Astrocyte (in vitro differentiated cells and primary cell): ENCODE measurements around the gene PLAAT4. TPM values are rescaled to one million over a fixed set of nuclear protein-coding genes. Genes with fewer than 3 reads are reported as not detected.

Source experiments
- DNase-seq: peaks from one replicate; pipeline ENCODE4 v3.0.0-alpha.2; 2010; ENCODE audit warnings: low read depth
- FAIRE-seq: peaks from 2 replicates; lab custom pipeline; 2011; peaks lifted over from hg19 to GRCh38; lab: Jason Lieb, UNC
- H2AFZ ChIP-seq: 2 replicates; pipeline ENCODE4 v1.6.0; 2012; ENCODE audit warnings: low read depth, low read length, inconsistent platforms
- H3K27ac ChIP-seq: 2 replicates; pipeline ENCODE4 v1.5.1; 2011; ENCODE audit warnings: low read depth, low read length, inconsistent platforms
- H3K27me3 ChIP-seq: 2 replicates; pipeline ENCODE4 v1.6.0; 2011; ENCODE audit warnings: low read length, inconsistent platforms; ENCODE audit not compliant: insufficient read depth
- H3K36me3 ChIP-seq: 2 replicates; pipeline ENCODE4 v1.5.1; 2011; ENCODE audit warnings: low read length, inconsistent platforms; ENCODE audit not compliant: insufficient read depth
- H3K4me1 ChIP-seq: 2 replicates; pipeline ENCODE4 v1.5.1; 2011; ENCODE audit warnings: low read length, inconsistent platforms; ENCODE audit not compliant: insufficient read depth
- H3K4me2 ChIP-seq: 2 replicates; pipeline ENCODE4 v1.6.0; 2012; ENCODE audit warnings: low read length, inconsistent platforms
- H3K4me3 ChIP-seq: 2 replicates; pipeline ENCODE4 v1.5.1; 2011; ENCODE audit warnings: low read depth, mild to moderate bottlenecking, low read length, inconsistent platforms; ENCODE audit not compliant: insufficient read depth
- H3K79me2 ChIP-seq: 2 replicates; pipeline ENCODE4 v1.6.0; 2012; ENCODE audit warnings: mild to moderate bottlenecking, low read length, inconsistent platforms; ENCODE audit not compliant: insufficient read depth
- H3K9ac ChIP-seq: 2 replicates; pipeline ENCODE4 v1.6.0; 2012; ENCODE audit warnings: mild to moderate bottlenecking, low read length, inconsistent platforms
- H3K9me3 ChIP-seq: 2 replicates; pipeline ENCODE4 v1.5.1; 2012; ENCODE audit warnings: low read depth, mild to moderate bottlenecking, low read length, inconsistent platforms; ENCODE audit not compliant: insufficient read depth
- H4K20me1 ChIP-seq: 2 replicates; pipeline ENCODE4 v1.6.0; 2012; ENCODE audit warnings: low read length, inconsistent platforms; ENCODE audit not compliant: insufficient read depth
- H3K27ac Mint-ChIP-seq: one replicate; pipeline ENCODE4 v1.8.0; 2021; ENCODE audit warnings: mild to moderate bottlenecking, mixed read lengths; ENCODE audit not compliant: unreplicated experiment
- H3K27me3 Mint-ChIP-seq: one replicate; pipeline ENCODE4 v1.8.0; 2021; ENCODE audit warnings: low read depth, mixed read lengths; ENCODE audit not compliant: unreplicated experiment
- H3K36me3 Mint-ChIP-seq: one replicate; pipeline ENCODE4 v1.8.0; 2021; ENCODE audit warnings: low read depth, mixed read lengths; ENCODE audit not compliant: unreplicated experiment
- H3K4me1 Mint-ChIP-seq: one replicate; pipeline ENCODE4 v1.8.0; 2021; ENCODE audit warnings: low read depth, mixed read lengths; ENCODE audit not compliant: unreplicated experiment
- H3K4me3 Mint-ChIP-seq: one replicate; pipeline ENCODE4 v1.8.0; 2021; ENCODE audit warnings: mild to moderate bottlenecking, moderate library complexity, mixed read lengths; ENCODE audit not compliant: unreplicated experiment
- H3K9me3 Mint-ChIP-seq: one replicate; pipeline ENCODE4 v1.8.0; 2021; ENCODE audit warnings: mild to moderate bottlenecking, mixed read lengths; ENCODE audit not compliant: unreplicated experiment
- EZH2 ChIP-seq: IDR thresholded peaks from 2 replicates; pipeline ENCODE4 v1.6.1; 2012; ENCODE audit warnings: mild to moderate bottlenecking, low read length, inconsistent platforms; ENCODE audit not compliant: insufficient read depth
- total RNA-seq: library from RNA; stranded (reverse); gene quantifications from 2 replicates; pipeline ENCODE4 v1.2.1, GENCODE V29; 2021
- TF ChIP-seq, protein P1 (sequence below): IDR thresholded peaks from 2 replicates; pipeline ENCODE4 v1.5.1; 2011; ENCODE audit warnings: low read depth, mild to moderate bottlenecking, inconsistent platforms, low read length, moderate library complexity; ENCODE audit not compliant: insufficient read depth

Gene PLAAT4
- total RNA-seq, 1 donor from 2014 or later: 4.9 TPM

- Histone ChIP-seq H3K9ac (no peak overlapping the region), H3K36me3 (no peaks in the 10 kb centered on the region), H3K9me3 (no peaks in the 10 kb centered on the region), H3K4me3 (no peak overlapping the region), H2AFZ (no peak overlapping the region), H3K4me1 (peaks cover 13% of the 10 kb centered on the region), H3K27me3 (peaks cover 3% of the 10 kb centered on the region), H3K79me2 (no peaks in the 10 kb centered on the region), H4K20me1 (no peaks in the 10 kb centered on the region), H3K27ac (no peak overlapping the region), H3K4me2 (no peak overlapping the region)
- no peak overlapping the region for H3K27ac Mint-ChIP-seq
- no peak overlapping the region for H3K4me3 Mint-ChIP-seq
- peaks cover 7% of the 10 kb centered on the region for H3K27me3 Mint-ChIP-seq
- H3K4me1 Mint-ChIP-seq: peaks cover 14% of the 10 kb centered on the region
- TF ChIP-seq, protein P1, sequence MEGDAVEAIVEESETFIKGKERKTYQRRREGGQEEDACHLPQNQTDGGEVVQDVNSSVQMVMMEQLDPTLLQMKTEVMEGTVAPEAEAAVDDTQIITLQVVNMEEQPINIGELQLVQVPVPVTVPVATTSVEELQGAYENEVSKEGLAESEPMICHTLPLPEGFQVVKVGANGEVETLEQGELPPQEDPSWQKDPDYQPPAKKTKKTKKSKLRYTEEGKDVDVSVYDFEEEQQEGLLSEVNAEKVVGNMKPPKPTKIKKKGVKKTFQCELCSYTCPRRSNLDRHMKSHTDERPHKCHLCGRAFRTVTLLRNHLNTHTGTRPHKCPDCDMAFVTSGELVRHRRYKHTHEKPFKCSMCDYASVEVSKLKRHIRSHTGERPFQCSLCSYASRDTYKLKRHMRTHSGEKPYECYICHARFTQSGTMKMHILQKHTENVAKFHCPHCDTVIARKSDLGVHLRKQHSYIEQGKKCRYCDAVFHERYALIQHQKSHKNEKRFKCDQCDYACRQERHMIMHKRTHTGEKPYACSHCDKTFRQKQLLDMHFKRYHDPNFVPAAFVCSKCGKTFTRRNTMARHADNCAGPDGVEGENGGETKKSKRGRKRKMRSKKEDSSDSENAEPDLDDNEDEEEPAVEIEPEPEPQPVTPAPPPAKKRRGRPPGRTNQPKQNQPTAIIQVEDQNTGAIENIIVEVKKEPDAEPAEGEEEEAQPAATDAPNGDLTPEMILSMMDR: no peak
- no peak for TF ChIP-seq EZH2
- no peak for DNase-seq
- FAIRE-seq: no peak
- H3K9me3 Mint-ChIP-seq: no peaks in the 10 kb centered on the region
- H3K36me3 Mint-ChIP-seq: no peaks in the 10 kb centered on the region
Observed at GRCh38 chr11:63564784-63565350, 28.3 kb downstream of the PLAAT4 start.

DNA sequence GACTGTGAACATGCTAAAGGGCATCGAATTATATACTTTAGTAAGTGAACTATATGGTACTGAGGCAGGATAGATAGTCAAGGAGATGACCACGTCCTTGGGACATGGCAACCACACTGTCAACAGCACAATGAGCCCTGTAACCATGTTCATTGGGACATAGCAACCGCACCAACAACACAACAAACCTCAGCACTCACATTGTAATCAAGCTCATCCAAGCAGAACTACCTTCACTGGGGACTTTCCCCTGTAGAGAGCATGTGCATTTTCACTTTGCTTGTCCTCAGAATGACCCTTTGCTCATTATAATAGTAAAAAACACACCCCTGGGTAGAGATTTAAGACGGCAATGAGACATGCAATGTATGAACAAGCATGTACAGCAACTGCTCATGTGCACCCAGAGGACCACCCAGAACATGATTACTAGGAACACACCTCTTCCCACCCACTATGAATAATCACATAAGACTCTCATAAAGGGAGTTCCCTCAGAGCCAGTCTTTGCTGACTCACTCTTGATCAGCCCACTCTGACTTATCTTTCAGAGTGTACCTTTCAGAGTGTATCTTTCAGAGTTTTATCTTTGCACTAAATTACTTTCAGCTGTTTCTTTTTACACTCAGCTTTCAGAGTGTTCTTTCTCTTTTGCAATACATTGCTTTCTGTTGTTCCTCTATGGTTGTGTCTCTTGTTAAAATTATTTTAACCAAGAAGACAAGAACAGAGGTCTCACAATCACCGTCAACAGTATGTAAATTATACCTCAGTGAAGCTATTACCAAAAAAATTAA, 30.6 kb downstream of the PLAAT4 start:
- Histone ChIP-seq H3K27me3 (no peaks in the 10 kb centered on the region), H3K4me2 (peak overlapping the region; percentile 61), H2AFZ (no peak overlapping the region), H3K36me3 (no peaks in the 10 kb centered on the region), H3K4me1 (peaks cover 13% of the 10 kb centered on the region), H3K4me3 (no peak overlapping the region), H3K9me3 (no peaks in the 10 kb centered on the region), H3K27ac (peak overlapping the region; percentile 47), H3K9ac (peak overlapping the region; percentile 3), H4K20me1 (no peaks in the 10 kb centered on the region), H3K79me2 (no peaks in the 10 kb centered on the region)
- DNase-seq: peak; percentile 93
- Mint-ChIP-seq H3K27ac (peak overlapping the region; percentile 59), H3K9me3 (no peaks in the 10 kb centered on the region), H3K4me3 (no peak overlapping the region), H3K36me3 (no peaks in the 10 kb centered on the region), H3K27me3 (no peaks in the 10 kb centered on the region), H3K4me1 (peaks cover 14% of the 10 kb centered on the region)
- no peak for TF ChIP-seq EZH2
- TF ChIP-seq, protein P1: no peak
- no peak for FAIRE-seq

DNA sequence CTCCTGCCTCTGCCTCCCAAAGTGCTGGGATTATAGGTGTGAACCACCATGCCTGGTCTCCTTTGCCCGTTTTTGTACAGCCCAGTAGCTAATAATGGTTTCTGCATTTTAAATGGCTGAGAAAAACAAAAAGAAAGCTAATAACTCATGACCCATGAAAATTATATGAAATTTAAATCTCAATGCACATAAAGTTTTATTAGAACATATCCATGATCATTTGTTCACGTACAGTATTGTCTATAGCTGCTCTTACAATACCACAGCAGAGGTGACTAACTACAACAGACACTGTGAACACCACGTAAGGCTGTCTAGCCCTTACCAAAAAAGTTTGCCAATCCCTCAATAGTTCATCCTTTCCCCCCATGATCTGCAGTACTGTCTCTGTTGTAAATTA, 33.0 kb downstream of the PLAAT4 start:
- Histone ChIP-seq H3K36me3 (no peaks in the 10 kb centered on the region), H3K9ac (no peak overlapping the region), H3K9me3 (no peaks in the 10 kb centered on the region), H3K27ac (no peak overlapping the region), H2AFZ (no peak overlapping the region), H4K20me1 (no peaks in the 10 kb centered on the region), H3K4me3 (no peak overlapping the region), H3K4me2 (no peak overlapping the region), H3K27me3 (no peaks in the 10 kb centered on the region), H3K4me1 (peaks cover 13% of the 10 kb centered on the region), H3K79me2 (no peaks in the 10 kb centered on the region)
- Mint-ChIP-seq H3K4me3 (no peak overlapping the region), H3K4me1 (peaks cover 17% of the 10 kb centered on the region), H3K9me3 (peaks cover 1% of the 10 kb centered on the region), H3K27ac (no peak overlapping the region), H3K27me3 (no peaks in the 10 kb centered on the region), H3K36me3 (peaks cover 2% of the 10 kb centered on the region)
- FAIRE-seq (no peak), DNase-seq (no peak)
- TF ChIP-seq, protein P1: no peak
- TF ChIP-seq EZH2: no peak
